B cell (primary cell): ENCODE measurements around the gene CEP112.

Source experiments
- EZH2 ChIP-seq: IDR thresholded peaks from 2 replicates; pipeline ENCODE4 v1.6.1; 2012; ENCODE audit warnings: borderline replicate concordance, low read depth, mild to moderate bottlenecking, moderate library complexity, low read length; ENCODE audit not compliant: insufficient read depth, poor library complexity, severe bottlenecking
- TF ChIP-seq, protein P1 (sequence below): fragments of 200-600 bp; IDR thresholded peaks from one replicate; pipeline ENCODE4 v1.8.0; 2022; ENCODE audit warnings: antibody characterized with exemption, mild to moderate bottlenecking

DNA sequence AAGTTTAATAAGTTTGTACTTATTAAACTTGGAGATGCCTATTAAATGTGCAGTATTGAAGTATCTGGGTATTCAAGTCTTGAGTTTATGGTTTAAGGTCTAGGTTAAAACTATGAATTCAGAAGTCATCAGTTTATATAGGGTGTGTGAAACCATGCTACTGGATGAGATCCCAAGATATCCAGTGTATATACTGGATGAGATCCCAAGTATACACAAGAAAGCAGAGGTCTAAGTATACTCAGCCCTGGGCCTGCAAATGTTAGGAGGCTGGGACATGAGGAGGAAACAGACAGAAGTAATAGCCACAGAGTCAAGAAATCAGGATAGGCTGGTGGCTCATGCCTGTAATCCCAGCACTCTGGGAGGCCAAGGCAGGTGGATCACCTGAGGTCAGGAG is 436.1 kb downstream of the CEP112 start:
- TF ChIP-seq, protein P1, sequence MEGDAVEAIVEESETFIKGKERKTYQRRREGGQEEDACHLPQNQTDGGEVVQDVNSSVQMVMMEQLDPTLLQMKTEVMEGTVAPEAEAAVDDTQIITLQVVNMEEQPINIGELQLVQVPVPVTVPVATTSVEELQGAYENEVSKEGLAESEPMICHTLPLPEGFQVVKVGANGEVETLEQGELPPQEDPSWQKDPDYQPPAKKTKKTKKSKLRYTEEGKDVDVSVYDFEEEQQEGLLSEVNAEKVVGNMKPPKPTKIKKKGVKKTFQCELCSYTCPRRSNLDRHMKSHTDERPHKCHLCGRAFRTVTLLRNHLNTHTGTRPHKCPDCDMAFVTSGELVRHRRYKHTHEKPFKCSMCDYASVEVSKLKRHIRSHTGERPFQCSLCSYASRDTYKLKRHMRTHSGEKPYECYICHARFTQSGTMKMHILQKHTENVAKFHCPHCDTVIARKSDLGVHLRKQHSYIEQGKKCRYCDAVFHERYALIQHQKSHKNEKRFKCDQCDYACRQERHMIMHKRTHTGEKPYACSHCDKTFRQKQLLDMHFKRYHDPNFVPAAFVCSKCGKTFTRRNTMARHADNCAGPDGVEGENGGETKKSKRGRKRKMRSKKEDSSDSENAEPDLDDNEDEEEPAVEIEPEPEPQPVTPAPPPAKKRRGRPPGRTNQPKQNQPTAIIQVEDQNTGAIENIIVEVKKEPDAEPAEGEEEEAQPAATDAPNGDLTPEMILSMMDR = no peak
- no peak for TF ChIP-seq EZH2
